UCSD-AML1 (cell line): Measurements from ENCODE around the gene UBE2U.
"Not testable (repeated sequence)": the region's sequence is repeated elsewhere in the genome, so short reads cannot be mapped to it uniquely, and the experiment has no call there.

Experiments
- DNase-seq: peaks from one replicate; lab custom pipeline; 2025; ENCODE audit not compliant: unreplicated experiment; lab: John Stamatoyannopoulos, UW

UBE2U gene

DNA sequence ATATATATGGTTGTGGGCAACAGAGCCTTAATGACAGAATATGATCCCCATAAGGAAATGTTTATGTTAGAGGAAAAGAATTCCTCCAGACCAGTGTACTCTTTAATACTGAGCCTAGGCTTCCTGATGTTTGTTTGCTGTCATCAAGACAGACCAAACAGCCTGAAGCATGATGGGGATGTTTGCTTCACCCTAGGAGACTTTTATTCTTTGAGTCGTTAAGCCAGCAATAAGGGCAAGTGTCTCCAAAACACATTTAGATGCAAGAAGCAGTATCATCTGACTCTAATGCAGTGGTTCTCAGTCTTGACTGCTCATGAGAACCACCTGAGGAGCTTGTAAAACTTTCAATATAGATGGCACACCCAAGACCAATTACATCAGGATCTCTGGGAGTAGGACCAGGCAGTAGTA lies 33.1 kb downstream of the UBE2U start:
- DNase-seq: no peak

DNA sequence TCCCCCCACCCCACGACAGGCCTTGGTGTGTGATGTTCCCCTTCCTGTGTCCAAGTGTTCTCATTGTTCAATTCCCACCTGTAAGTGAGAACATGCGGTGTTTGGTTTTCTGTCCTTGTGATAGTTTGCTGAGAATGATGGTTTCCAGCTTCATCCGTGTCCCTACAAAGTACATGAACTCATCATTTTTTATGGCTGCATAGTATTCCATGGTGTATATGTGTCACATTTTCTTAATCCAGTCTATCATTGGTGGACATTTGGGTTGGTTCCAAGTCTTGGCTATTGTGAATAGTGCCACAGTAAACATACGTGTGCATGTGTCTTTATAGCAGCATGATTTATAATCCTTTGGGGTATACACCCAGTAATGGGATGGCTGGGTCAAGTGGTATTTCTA lies 36.1 kb downstream of the UBE2U start:
- DNase-seq: not testable (repeated sequence)

DNA sequence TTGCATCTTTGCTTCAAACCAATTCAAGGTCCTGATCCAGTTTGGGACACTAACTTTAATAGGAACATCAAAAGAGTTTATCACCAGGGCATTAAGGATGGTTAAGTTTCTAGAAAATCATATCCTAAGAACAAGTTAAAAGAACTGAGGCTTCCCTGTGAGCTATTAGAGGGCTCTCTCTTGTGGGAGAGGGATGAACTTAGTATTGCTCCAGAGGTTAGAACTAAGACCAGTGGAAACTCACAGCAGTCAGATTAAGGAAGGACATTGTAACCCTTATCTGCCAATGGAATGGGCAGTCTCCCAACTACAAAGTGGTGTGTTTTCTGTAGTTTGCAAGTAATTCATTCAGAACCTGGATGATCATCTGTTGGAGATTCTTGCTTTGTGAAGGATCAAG lies 36.8 kb downstream of the UBE2U start:
- no peak for DNase-seq

DNA sequence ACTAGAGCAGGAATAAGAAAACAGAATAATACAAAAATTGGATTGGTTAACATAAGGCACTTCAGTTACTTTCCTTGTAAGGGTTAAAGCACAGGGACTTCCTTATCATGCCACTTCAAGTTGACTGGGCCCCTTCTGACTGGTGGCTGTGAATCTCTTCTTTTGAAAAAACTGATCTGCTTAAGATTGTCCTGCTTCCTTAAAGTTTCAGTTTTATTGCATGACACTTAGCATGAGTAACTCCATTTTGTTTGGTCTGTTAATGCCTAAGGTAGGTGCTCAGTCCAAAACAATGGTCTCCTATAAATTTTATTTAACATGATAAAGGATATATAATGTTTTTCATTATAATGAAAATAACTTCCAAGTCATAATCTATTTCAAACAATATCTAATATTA lies 37.6 kb downstream of the UBE2U start:
- no peak for DNase-seq

DNA sequence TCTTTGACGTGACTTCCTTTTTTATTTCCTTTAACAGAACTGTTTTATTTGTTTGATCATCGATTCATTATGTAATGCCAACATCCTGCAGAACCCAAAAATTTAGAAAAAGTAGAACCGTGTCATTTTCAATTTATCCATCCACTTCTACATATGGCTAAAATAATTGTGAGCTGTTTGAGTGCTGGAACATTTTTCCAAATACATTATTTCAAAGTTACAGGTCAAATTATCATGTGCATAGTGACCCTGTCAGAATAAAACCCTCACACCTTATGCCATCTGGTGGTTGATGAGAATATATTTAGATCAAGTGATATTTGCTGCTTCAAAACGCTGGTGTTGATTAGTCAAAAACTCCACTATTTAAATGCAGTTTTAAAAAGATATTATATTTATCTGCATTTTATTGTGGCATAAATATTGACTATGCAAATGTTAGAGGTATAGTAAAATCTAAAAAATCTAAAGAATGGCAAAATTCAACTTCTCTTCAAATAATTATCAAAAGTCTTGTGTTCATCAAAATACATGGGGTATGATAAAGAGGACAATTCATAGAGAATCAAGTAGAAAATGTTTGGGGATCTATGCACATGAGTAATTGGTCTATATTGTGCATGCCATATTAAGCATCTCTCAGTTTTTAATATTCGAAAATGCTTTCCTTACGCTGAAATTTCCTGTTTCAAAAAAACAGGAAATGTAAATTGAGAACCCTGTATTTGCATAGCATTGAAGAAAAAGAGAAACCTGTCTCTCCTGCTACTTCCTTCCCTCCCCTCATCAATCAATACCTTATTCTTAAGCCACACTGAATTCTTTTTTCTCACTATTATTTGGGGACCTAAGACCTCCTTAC lies 39.7 kb downstream of the UBE2U start:
- no peak for DNase-seq

DNA sequence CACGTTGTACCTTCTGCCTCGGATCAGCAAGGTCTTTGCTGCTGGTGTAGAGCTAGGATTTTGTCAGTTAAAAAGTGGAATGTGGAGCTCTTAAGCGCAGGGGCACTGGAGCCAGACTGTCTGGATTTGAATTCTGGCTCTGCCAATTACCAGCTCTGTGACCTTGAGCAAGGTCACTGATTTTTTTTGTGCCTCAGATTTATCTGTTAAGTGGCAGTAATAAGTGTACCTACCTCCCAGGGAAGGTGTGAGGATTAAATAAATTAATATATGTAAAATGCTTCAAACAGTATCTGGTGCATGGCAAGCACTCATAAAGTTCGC lies 40.3 kb downstream of the UBE2U start:
- no peak for DNase-seq

DNA sequence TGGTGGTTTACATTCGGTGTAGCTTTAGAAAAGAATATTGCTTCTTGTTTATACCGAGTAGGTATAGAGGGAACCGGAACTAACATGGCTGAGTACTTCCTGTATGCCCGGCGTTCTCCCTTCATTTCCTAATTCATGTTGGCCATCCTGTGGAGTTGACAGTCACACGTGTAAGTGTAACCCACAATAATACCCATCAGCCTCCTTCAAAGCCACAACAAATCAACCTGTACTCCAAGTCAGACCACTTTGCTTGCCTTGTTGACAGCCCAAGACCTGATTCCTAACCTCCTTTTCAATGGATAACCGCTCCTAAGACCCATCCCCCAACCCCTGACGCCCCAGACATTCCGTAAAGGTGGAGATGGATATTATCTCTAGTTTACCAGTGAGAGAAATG lies 42.1 kb downstream of the UBE2U start:
- no peak for DNase-seq

DNA sequence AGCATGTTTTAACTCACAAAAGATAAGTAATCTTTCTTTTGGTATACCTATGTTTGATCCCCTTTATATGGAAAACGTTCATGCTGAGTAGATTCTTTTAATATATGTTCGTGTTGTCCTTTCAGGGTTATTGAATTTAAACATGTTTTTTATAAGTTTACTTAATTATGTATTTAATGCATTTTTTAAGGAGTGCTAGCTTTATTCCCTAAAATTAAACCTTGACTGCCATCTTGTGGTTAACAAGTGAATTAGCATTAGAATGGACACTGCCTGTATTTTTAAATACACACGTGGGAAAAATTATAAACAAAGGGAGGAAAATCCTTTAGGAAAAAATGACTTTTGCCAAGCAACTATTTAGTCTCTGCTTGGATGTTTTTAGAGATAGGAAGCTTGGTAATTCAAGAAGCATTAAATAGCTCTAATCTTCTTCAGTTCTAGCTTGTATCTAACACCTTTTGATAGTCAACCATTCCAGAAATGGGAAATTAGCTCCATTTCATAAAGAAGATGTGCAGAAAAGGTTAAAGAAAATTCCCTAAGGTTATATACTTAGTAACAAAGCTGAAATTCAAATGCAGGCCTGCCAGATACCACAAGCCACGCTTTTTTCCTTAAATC lies 43.0 kb downstream of the UBE2U start:
- DNase-seq: no peak

DNA sequence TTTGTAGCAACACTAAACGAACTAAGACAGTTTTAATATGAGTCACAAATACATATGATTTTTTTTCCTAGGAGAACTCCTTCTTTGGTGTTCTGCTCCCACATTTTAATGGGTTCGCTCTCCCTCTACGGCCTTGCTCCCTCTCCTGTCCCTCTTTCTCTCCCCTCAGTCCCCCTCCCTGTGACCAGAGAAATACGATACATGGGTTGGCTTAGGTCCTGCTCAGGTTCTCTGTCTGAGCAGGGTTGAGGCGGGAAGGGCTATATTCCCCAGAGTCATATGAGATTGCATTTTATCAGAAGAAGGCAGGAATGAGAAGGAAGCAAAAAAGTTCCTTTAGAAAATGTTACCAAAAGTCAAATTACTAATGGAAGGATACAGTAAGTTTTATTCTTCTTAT lies 44.6 kb downstream of the UBE2U start:
- no peak for DNase-seq

DNA sequence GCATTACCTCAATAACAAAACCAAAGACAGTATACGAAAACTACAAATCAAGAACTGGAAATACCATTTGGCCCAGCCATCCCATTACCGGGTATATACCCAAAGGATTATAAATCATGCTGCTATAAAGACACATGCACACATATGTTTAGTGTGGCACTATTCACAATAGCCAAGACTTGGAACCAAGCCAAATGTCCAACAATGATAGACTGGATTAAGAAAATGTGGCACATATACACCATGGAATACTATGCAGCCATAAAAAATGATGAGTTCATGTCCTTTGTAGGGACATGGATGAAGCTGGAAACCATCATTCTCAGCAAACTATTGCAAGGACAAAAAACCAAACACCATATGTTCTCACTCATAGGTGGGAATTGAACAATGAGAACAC lies 47.0 kb downstream of the UBE2U start:
- DNase-seq: not testable (repeated sequence)

DNA sequence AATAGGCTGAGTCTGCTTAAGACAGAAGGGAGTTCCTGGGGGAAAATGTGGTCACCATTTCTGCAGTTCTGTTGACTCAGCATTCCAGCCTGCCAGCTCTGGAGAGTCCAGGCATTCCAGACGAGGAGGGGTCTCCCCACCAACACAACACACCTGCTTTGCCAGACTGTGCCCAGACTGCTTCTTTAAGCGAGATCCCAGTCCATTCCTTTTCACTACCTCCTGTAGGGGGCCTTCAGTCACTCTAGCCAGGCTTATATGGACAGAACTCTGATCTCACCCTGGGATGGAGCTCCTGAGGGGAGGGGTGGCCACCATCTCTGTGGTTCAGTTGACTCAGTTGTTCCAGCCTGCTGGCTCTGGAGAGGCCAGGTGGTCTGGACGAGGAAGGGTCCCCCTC lies 48.5 kb downstream of the UBE2U start:
- no peak for DNase-seq

DNA sequence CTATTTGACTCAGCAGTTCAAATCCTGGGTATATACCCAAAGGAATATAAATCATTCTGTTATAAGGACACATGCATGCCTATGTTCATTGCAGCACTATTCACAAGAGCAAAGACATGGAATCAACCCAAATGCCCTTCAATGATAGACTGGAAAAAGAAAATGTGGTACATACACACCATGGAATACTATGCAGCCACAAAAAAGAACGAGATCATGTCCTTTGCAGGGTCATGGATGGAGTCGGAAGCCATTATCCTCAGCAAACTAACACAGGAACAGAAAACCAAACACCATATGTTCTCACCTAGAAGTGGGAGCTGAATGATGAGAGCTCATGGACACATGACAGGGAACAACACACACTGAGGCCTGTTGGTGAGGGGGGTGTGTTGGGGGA lies 53.8 kb downstream of the UBE2U start:
- DNase-seq: not testable (repeated sequence)

DNA sequence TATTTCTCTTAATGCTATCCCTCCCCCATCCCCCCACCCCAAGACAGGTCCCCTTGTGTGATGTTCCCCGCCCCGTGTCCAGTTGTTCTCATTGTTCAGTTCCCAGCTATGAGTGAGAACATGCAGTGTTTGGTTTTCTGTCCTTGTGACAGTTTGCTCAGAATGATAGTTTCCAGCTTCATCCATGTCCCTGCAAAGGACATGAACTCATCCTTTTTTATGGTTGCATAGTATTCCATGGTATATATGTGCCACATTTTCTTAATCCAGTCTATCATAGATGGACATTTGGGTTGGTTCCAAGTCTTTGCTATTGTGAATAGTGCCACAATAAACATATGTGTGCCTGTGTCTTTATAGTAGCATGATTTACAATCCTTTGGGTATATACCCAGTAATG lies 55.0 kb downstream of the UBE2U start:
- DNase-seq: not testable (repeated sequence)

DNA sequence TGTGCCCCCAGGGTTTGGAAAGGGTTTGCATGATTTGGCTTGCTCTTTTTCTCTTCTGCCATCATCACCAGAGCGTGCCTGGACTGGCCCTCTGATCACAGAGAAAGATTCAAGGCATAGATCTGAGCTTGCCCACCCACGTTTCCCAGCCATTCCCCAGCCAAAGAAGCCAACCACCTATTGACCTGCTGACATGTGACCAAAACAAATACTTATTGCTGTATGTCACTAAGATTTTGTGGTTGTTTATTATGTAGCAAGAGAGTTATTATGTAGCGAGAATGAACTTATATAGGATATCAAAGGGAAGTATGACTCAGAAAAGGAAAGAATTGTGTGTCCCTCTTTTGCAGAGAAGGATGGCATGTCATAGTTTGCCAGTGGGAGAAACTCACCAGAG lies 59.9 kb downstream of the UBE2U start:
- DNase-seq: no peak

DNA sequence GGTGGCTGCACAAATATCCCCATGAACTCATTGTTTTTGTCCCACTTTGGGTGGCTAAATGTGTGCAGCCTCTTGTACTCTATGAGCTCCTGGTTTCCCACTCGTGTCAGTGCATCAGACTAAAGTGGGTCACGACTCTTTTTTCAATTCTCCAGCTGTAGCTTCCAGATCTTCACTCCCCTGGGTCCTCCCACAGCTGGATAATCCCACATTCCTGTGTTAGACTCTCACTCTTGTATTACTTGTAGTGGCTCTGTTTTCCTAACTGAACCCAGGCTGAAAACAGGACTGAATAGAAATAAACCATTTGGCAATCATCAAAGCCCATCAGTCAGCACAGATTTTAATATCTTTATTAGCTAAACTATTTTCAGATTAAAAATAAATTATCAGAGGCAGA lies 60.4 kb downstream of the UBE2U start:
- DNase-seq: no peak

DNA sequence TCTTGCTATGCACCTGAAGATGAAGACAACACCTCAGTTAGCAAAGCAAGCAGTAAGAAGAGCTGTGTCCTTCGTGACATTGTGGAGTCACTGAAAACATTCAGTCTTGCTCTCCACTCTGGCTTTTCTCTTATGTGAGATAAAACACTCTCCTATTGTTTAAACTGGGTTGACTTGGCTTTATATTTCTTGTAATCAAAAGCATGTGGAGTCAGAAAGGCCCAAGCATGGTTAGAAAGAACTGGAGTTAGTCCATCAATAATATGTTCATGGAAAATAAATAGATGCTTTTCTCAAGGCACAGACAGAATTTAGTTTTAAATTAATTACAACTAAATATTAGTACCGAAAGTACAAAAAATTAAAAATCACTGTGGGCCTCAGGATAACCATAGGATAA lies 61.7 kb downstream of the UBE2U start:
- no peak for DNase-seq

DNA sequence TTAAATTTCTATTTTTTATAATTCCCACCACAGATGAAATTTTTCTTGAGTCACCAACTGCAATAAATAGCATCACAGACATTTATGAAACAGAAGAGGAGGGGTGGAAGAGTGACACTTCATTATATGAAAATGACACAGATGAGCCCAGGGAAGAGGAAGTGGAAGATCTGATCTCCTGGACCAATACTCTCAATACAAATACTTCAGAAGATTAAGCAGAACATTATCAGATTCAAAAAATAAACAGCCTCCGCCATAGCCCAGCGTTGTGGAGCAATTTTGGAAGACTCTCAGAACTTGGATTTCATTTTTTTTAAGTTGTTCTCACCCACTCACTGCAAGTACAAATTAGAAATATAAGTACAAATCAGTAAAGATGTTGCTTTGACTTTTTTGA lies 63.6 kb downstream of the UBE2U start:
- no peak for DNase-seq

DNA sequence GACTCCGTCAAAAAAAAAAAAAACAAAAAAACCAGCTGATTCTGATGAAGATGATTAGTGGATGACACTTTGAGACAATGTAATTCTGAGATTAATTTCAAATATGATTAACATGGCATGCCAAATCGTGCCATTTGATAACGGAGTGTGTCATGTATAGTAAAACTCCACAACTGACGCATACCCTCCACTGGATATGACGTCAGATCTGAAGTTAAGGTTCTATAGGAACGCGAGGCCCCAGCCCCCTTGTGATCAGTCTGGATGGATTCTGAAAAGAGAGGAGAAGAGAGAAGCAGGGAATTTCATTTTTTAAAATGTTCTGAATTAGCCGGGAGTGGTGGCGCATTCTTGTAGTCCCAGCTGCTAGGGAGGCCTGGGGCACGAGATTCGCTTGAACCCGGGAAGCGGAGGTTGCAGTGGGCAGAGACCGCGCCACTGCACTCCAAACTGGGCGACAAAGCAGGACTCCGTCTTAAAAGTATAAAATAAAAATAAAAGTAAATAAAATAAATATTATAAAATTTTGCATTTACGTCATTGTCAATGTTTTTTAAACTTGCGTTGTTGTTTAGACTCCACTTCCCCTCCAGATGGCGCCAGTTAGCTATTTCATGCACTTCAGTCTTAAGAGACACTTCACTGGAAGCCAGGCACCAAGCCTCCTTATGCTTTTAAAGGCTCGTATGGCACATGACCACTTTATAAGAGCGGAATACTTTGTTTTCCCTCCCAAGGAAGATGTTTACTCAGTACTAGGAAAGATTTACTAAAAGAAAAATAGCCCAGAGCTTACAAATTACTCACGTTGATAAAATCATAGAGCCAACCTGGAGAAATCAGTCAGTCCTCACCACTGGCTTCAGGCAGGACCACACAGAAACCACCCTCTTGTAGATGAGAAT lies 65.5 kb downstream of the UBE2U start:
- DNase-seq: no peak

DNA sequence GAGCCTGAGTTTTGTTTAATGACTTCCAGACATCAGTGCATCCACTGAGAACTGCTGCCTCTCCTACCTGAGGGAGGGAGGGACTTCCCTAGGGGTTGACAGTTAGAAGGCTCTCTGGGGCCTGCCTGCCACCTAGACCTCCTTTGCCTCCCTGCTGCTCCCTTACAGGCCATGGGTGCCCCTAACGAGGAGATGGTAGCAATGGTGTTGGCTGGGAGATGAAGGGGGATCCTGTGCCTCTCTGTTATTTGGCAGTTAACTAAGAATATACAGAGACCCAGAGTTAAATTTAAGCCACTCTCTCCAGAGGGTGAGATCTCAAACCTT lies 66.1 kb downstream of the UBE2U start:
- DNase-seq: no peak

DNA sequence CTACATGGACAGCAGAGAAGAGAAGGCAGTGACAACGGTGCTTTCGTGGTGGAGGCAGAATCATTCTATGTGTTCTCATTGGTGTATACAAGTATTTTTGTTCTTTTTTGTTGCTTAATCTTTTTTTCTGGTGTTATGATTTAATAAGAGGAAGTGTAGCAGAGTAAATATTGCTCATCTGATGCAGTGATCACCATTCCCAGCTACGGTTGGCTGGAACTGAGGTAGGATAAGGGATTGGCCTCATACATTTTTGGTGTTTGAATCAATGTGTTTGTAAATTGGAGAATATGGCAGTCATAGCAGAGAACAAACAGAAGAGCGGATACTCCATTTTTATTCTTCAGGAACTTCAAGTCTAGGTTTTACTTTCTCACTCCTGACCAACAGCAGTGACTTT lies 76.6 kb downstream of the UBE2U start:
- no peak for DNase-seq

DNA sequence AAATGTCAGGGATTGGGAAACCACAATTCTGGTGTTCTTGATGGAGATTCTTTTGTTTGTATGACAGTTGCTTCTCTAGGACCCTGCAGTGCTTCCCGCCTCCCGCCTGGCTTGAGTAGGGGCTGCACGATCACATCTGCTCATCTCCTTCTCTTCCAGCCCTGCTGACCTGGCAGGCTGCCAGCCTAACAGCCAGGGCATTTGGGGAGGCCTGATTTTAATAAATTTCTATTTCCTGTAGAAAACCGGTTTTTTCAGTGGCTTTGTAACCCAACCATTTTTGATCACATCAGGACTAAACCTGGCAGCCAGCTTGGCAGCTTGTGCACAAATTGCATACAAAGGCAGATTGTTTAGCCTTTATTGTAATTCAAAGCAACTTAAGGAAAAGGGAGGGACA lies 78.9 kb downstream of the UBE2U start:
- no peak for DNase-seq

DNA sequence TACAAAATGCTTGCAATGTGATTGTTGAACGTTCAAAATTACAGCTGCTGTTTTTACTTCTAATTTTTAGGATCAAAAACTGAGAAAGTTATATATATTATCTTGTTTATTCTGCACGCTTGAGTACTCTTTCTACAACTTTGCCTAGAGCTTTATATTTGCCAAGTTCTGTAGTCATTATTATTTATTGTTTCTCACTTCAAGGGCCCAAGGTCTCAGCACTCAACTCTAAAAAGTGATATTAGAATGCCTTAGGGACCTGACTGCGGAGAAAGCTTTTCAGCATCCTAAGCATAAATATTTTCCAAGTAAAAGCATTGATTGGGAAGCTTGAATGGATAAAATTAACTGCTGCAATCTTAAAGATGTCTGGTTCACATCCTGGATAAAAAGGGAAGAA lies 83.6 kb downstream of the UBE2U start:
- no peak for DNase-seq
